Measurements from ENCODE around the gene PEX13. TPM values are rescaled to one million over a fixed set of nuclear protein-coding genes. Genes with fewer than 3 reads are reported as not detected.

PEX13 gene
- total RNA-seq, 2 donors from 2014 or later, result 16.0 to 18.9 TPM

- no peaks in the 10 kb centered on the region for H3K27me3 ChIP-seq
- H3K4me1 ChIP-seq, result peaks cover 0 to 10% of the 10 kb centered on the region in 2 donors
- no peaks in the 10 kb centered on the region for H3K9me3 ChIP-seq
- no peak overlapping the region for H3K27ac ChIP-seq
- H3K36me3 ChIP-seq, result no peaks in the 10 kb centered on the region
- DNase-seq (ENCODE audit: low spot score), result no peak
- TF ChIP-seq CTCF (IDR thresholded peaks at IDR 0.05), result no peak
- H3K4me3 ChIP-seq, result no peak overlapping the region
These were observed 4.1 kb upstream of the PEX13 start for GRCh38 chr2:61013382-61013781.

- DNase-seq (ENCODE audit: low spot score), result no peak
- Histone ChIP-seq H3K4me1 (peaks cover 0 to 22% of the 10 kb centered on the region in 2 donors), H3K27me3 (no peaks in the 10 kb centered on the region), H3K27ac (no peak overlapping the region), H3K9me3 (no peaks in the 10 kb centered on the region), H3K4me3 (no peak overlapping the region), H3K36me3 (no peaks in the 10 kb centered on the region)
- no peak for TF ChIP-seq CTCF (IDR thresholded peaks at IDR 0.05)
These were observed 2.8 kb upstream of the PEX13 start for GRCh38 chr2:61014763-61015162.

- Histone ChIP-seq H3K4me1 (peaks cover 0 to 25% of the 10 kb centered on the region in 2 donors), H3K36me3 (no peaks in the 10 kb centered on the region), H3K4me3 (no peak overlapping the region), H3K27ac (no peak overlapping the region), H3K27me3 (no peaks in the 10 kb centered on the region), H3K9me3 (no peaks in the 10 kb centered on the region)
- TF ChIP-seq CTCF (IDR thresholded peaks at IDR 0.05), result no peak
- no peak for DNase-seq (ENCODE audit: low spot score)
These were observed 1.5 kb upstream of the PEX13 start for GRCh38 chr2:61015976-61016375.

- no peak for DNase-seq (ENCODE audit: low spot score)
- Histone ChIP-seq H3K27me3 (no peaks in the 10 kb centered on the region), H3K36me3 (no peaks in the 10 kb centered on the region), H3K27ac (peak overlapping the region; percentile 89 to 93), H3K4me1 (peaks cover 0 to 25% of the 10 kb centered on the region in 2 donors), H3K4me3 (peak overlapping the region; percentile 89 to 90), H3K9me3 (no peaks in the 10 kb centered on the region)
- TF ChIP-seq CTCF (IDR thresholded peaks at IDR 0.05), result no peak
These were observed 1.0 kb upstream of the PEX13 start for GRCh38 chr2:61016392-61017002.

GRCh38 chr2:61017003-61017555 is 441 bp upstream of the PEX13 start:
- Histone ChIP-seq H3K4me1 (peaks cover 0 to 25% of the 10 kb centered on the region in 2 donors), H3K36me3 (no peaks in the 10 kb centered on the region), H3K4me3 (peak overlapping the region; percentile 89 to 90), H3K9me3 (no peaks in the 10 kb centered on the region), H3K27me3 (no peaks in the 10 kb centered on the region), H3K27ac (peak overlapping the region; percentile 89 to 93)
- DNase-seq (ENCODE audit: low spot score), result peak; percentile 79
- TF ChIP-seq CTCF (IDR thresholded peaks at IDR 0.05), result no peak

All from right atrium auricular region (tissue), 2 donors.